Chondrocyte (in vitro differentiated cells): ENCODE data around the gene ELL. TPM values are rescaled to one million over a fixed set of nuclear protein-coding genes. Genes with fewer than 3 reads are reported as not detected.

Experiments
- DNase-seq: peaks from one replicate; pipeline ENCODE4 v3.0.0; 2021; ENCODE audit warnings: mixed read lengths, low spot score
- H3K27ac Mint-ChIP-seq: one replicate; pipeline ENCODE4 v1.8.0; 2021; ENCODE audit warnings: mild to moderate bottlenecking, moderate library complexity, mixed read lengths; ENCODE audit not compliant: unreplicated experiment
- H3K27me3 Mint-ChIP-seq: 2 replicates; pipeline ENCODE4 v1.8.0; 2021; ENCODE audit warnings: low read depth, mixed read lengths
- H3K36me3 Mint-ChIP-seq: 2 replicates; pipeline ENCODE4 v1.8.0; 2021; ENCODE audit warnings: low read depth, mixed read lengths
- H3K4me1 Mint-ChIP-seq: 2 replicates; pipeline ENCODE4 v1.8.0; 2021; ENCODE audit warnings: low read depth, mild to moderate bottlenecking, mixed read lengths
- H3K4me3 Mint-ChIP-seq: one replicate; pipeline ENCODE4 v1.8.0; 2021; ENCODE audit warnings: mild to moderate bottlenecking, moderate library complexity, mixed read lengths; ENCODE audit not compliant: unreplicated experiment
- H3K9me3 Mint-ChIP-seq: 2 replicates; pipeline ENCODE4 v1.8.0; 2021; ENCODE audit warnings: low read depth, mixed read lengths
- total RNA-seq: library from RNA; stranded (reverse); gene quantifications from 3 replicates; pipeline ENCODE4 v1.2.1, GENCODE V29; 2021
- TF ChIP-seq, protein P1 (sequence below): fragments of 200-600 bp; sonication (generic); IDR thresholded peaks from 2 replicates; pipeline ENCODE4 v1.5.0; 2021; ENCODE audit warnings: antibody characterized with exemption, mild to moderate bottlenecking, moderate library complexity

ELL gene
- total RNA-seq, 1 donor from 2014 or later = 14.0 TPM

GRCh38 chr19:18401580-18402112 is 120.2 kb downstream of the ELL start:
- DNase-seq = no peak

GRCh38 chr19:18399008-18399407 is 122.9 kb downstream of the ELL start:
- no peaks in the 10 kb centered on the region for H3K27me3 Mint-ChIP-seq
- TF ChIP-seq, protein P1, sequence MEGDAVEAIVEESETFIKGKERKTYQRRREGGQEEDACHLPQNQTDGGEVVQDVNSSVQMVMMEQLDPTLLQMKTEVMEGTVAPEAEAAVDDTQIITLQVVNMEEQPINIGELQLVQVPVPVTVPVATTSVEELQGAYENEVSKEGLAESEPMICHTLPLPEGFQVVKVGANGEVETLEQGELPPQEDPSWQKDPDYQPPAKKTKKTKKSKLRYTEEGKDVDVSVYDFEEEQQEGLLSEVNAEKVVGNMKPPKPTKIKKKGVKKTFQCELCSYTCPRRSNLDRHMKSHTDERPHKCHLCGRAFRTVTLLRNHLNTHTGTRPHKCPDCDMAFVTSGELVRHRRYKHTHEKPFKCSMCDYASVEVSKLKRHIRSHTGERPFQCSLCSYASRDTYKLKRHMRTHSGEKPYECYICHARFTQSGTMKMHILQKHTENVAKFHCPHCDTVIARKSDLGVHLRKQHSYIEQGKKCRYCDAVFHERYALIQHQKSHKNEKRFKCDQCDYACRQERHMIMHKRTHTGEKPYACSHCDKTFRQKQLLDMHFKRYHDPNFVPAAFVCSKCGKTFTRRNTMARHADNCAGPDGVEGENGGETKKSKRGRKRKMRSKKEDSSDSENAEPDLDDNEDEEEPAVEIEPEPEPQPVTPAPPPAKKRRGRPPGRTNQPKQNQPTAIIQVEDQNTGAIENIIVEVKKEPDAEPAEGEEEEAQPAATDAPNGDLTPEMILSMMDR = no peak
- peak overlapping the region; percentile 17 for H3K27ac Mint-ChIP-seq
- no peak overlapping the region for H3K4me3 Mint-ChIP-seq
- no peaks in the 10 kb centered on the region for H3K36me3 Mint-ChIP-seq
- H3K9me3 Mint-ChIP-seq = no peaks in the 10 kb centered on the region
- peaks cover 18% of the 10 kb centered on the region for H3K4me1 Mint-ChIP-seq
- DNase-seq = no peak

More at GRCh38 chr19:18401580-18402112, 120.2 kb downstream of the ELL start:
- Mint-ChIP-seq H3K9me3 (no peaks in the 10 kb centered on the region), H3K36me3 (no peaks in the 10 kb centered on the region), H3K27ac (peak overlapping the region; percentile 87), H3K4me3 (peak overlapping the region; percentile 37), H3K4me1 (peaks cover 18% of the 10 kb centered on the region), H3K27me3 (no peaks in the 10 kb centered on the region)
- TF ChIP-seq, protein P1 = peak; percentile 73

DNA sequence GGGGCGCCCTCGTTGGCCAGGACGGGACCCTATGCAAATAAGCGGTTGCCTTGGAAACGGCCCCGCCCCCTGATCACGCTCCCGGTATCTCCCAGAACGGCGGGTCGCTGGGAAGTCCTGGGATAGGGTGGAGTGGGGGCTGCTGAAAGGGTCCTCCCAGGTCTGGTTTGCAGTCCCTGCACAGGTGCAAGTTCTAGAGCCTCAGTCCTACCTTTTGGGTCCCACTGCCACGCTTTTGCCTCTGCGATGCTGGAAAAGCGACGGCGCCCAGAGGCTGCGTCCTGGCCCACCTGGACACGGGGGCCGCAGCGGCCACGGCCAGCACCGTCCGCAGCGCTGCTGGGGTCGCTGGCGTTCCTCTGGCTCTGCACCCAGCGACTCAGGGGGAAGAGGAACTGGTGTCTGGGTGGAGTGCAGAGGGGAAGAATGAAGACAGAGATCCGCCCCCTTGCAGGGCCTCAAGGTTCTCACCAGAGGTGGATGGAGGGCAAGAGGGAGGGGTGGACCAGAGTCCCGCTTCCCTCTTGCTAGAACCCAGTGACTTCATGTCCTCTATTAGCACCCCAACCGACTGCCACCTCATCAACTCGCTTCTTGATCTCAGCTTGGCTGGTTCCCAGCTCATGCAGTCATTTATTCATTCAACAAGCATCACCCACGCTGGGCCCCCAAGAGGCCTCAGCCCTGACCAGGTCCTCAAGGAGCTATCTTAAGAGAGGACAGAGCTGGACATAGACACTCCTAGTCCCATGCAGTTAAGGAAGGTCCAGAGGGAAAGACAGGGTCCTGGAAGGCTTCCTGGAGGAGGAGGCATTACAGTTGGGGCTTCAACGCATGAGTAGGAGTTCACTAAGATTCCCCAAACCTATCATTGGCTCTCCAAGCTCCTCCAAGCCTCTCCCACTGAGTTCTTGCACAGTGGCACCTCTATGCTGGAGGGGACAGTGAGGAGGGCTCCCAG is 124.3 kb downstream of the ELL start, which contains the start of gene LRRC25:
TSS of gene LRRC25 (minus strand) at position 381 of the 961 bp plus-strand sequence. CDS start 659 bp downstream, outside the sequence.
- TF ChIP-seq, protein P1 = no peak
- Mint-ChIP-seq H3K27me3 (no peaks in the 10 kb centered on the region), H3K4me3 (no peak within 1 kb of the TSS), H3K4me1 (peaks cover 15% of the 10 kb centered on the region), H3K9me3 (no peaks in the 10 kb centered on the region), H3K27ac (no peak within 1 kb of the TSS), H3K36me3 (no peaks in the 10 kb centered on the region)
- no peak for DNase-seq

DNA sequence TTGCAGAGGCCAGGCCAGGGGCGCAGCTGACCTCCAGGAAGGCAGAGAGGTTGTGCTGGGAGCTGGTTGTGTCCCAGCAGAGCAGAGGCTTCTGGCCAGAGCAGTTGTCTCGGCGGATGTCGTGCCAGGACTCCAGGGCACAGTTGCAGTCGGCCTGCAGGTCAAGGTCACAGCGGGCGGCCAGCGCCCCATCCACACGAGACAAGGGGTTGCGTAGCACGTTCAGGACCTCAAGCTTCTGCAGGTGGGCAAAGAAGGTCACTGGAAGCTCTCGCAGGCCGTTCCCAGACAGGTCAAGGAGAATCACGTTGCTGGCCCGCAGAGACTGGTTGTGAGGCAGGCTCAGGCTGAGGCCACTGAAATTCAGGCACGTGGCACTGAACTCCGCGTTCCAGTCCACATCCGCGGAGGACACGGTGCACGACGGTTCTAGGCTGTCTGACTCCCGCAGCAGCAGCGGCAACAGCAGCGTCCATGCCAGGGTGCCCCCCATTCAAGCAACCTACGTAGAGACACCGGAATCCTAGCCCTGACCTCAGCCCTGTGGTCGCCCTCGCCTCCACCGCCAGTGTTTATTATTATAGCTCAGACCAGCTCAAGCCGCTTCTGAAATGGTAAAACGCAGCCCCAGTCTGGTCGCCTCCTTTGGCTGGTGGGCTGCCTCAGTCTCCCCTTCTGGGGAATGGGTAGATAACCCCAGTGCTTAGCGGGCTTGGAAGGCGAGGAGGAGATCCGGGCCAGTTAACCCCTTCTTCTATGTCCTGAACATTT is 125.2 kb downstream of the ELL start:
- DNase-seq = no peak
- Mint-ChIP-seq H3K9me3 (no peaks in the 10 kb centered on the region), H3K36me3 (no peaks in the 10 kb centered on the region), H3K4me1 (peaks cover 10% of the 10 kb centered on the region), H3K27me3 (no peaks in the 10 kb centered on the region), H3K27ac (no peak overlapping the region), H3K4me3 (no peak overlapping the region)
- TF ChIP-seq, protein P1 = no peak

GRCh38 chr19:18393836-18394235 is 128.0 kb downstream of the ELL start:
- peaks cover 6% of the 10 kb centered on the region for H3K36me3 Mint-ChIP-seq
- no peak overlapping the region for H3K27ac Mint-ChIP-seq
- H3K27me3 Mint-ChIP-seq = no peaks in the 10 kb centered on the region
- H3K9me3 Mint-ChIP-seq = no peaks in the 10 kb centered on the region
- no peak overlapping the region for H3K4me3 Mint-ChIP-seq
- TF ChIP-seq, protein P1 = no peak
- no peak for DNase-seq
- peaks cover 17% of the 10 kb centered on the region for H3K4me1 Mint-ChIP-seq
